Heart left ventricle (tissue), 13 donors: ENCODE measurements around the gene PRR14.

Experiments used
- POLR2A ChIP-seq, 2 donors: fragments of 450-650 bp; IDR thresholded peaks; one replicate each; pipeline ENCODE4 v1.6.1; 2017; ENCODE audit warnings: antibody characterized with exemption in 2 of 2, mild to moderate bottlenecking in 2 of 2, moderate library complexity in 2 of 2
- TF ChIP-seq, protein P1 (sequence below), 12 donors: fragments of 200-600 bp; sonication (generic) in 4 of 12; IDR thresholded peaks; one replicate each; pipeline versions ENCODE4 v1.5.0 to v1.8.0; 2018 to 2022; ENCODE audit warnings: antibody characterized with exemption in 12 of 12, mild to moderate bottlenecking in 5 of 12
- donor health status: ischemic (EF 13 %, LVEDD 7.1; RV severe dilation, severe dysfunction).
- donor health status: DM: no; HTN: yes; CAD: no.
- donor health status: DM: no; HTN: no; CAD: no.
- donor health status: ischemic (EF 25% LVEDD 6.9; RV normal size, moderate dysfunction).
- donor health status: ischemic (EF 25% LVEDD 5.7; RV mildly dilated, moderate dysfunction).
- donor health status: ischemic (EF 35%, LVEDD 5.7; RV mildly dilated, moderate dysfunction).
- donor health status: nonischemic (EF 11% LVEDD 7.7; RV severe dilation, severe dysfunction).
- donor health status: DM: yes; HTN: yes; CAD: no.
- donor health status: PGD.
- donor health status: ischemic (EF 29% LVEDD 5.4; RV normal size, mild dysfunction).
- donor health status: nonischemic (EF 23%, LVEDD 6.1; RV moderate dilation, normal function).

DNA sequence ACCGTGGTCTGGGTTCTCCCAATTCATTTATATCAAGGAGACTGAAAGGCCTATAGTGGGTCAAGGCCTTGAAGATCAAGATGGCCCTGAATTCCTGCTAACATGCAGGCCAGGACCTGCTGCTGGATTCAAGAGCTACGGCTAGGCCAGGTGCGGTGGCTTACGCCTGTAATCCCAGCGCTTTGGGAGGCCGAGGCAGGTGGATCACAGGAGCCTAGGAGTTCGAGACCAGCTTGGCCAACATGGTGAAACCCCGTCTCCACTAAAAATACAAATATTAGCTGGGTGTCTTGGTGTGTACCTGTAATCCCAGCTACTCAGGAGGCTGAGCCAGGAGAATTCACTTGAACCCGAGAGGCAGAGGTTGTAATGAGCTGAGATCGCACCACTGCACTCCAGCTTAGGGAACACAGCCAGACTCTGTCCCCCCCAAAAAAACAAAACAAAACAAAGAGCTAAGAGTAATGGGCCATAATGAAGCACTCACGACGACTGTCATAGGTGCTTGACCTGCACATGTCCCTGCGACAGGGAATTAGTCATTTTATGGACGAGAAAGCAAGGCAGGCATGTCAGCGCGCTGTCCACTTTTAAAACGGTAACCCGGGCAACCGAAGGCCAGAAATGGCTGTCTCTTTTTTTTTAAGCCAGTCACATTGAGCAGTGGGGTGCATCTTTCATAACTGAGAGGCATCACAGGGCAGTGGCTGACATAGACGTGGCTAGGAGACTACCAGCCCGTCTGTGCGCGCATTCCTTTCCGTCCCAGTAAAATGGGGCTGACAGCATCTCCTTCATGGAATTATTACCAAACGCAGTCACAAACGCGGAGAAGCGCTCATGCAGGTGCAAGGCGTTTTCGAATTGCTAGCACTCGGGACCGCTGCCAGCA is 6.5 kb downstream of the PRR14 start:
- no peak for TF ChIP-seq POLR2A (IDR thresholded peaks at IDR 0.05)
- TF ChIP-seq, protein P1, sequence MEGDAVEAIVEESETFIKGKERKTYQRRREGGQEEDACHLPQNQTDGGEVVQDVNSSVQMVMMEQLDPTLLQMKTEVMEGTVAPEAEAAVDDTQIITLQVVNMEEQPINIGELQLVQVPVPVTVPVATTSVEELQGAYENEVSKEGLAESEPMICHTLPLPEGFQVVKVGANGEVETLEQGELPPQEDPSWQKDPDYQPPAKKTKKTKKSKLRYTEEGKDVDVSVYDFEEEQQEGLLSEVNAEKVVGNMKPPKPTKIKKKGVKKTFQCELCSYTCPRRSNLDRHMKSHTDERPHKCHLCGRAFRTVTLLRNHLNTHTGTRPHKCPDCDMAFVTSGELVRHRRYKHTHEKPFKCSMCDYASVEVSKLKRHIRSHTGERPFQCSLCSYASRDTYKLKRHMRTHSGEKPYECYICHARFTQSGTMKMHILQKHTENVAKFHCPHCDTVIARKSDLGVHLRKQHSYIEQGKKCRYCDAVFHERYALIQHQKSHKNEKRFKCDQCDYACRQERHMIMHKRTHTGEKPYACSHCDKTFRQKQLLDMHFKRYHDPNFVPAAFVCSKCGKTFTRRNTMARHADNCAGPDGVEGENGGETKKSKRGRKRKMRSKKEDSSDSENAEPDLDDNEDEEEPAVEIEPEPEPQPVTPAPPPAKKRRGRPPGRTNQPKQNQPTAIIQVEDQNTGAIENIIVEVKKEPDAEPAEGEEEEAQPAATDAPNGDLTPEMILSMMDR (IDR thresholded peaks at IDR 0.05) = no peak
